K562 (cell line): ENCODE data around the gene PPP1CA. TPM values are rescaled to one million over a fixed set of nuclear protein-coding genes. Genes with fewer than 3 reads are reported as not detected.

Source experiments
- DNMT1 ChIP-seq: fragments of 450-650 bp; IDR thresholded peaks from 2 replicates; pipeline ENCODE4 v1.6.1; 2016; ENCODE audit warnings: antibody characterized with exemption, mild to moderate bottlenecking
- EP300 ChIP-seq: IDR thresholded peaks from 2 replicates; pipeline ENCODE4 v1.6.1; 2012; ENCODE audit warnings: low read length, improper control_type of control experiment
- HCFC1 ChIP-seq: IDR thresholded peaks from 2 replicates; pipeline ENCODE4 v1.6.1; 2012; ENCODE audit warnings: low read depth, low read length, improper control_type of control experiment
- MIER1 ChIP-seq: fragments of 450-650 bp; IDR thresholded peaks from 2 replicates; pipeline ENCODE4 v1.6.1; 2016; ENCODE audit warnings: antibody characterized with exemption, mild to moderate bottlenecking, low read depth
- NFRKB ChIP-seq: fragments of 450-650 bp; IDR thresholded peaks from 2 replicates; pipeline ENCODE4 v1.6.1; 2016; ENCODE audit warnings: low read depth
- PCBP2 ChIP-seq: fragments of 200-400 bp; formaldehyde crosslinking; IDR thresholded peaks from 2 replicates; pipeline ENCODE4 v1.6.1; 2018; ENCODE audit warnings: low read length, low read depth, mild to moderate bottlenecking, moderate library complexity; ENCODE audit not compliant: poor library complexity, severe bottlenecking
- POLR3A ChIP-seq: IDR thresholded peaks from 2 replicates; pipeline ENCODE4 v1.6.1; 2011; ENCODE audit warnings: borderline replicate concordance, mild to moderate bottlenecking, moderate library complexity; ENCODE audit not compliant: insufficient read length, insufficient read depth; ENCODE audit errors: extremely low read depth
- RBFOX2 ChIP-seq: fragments of 200-400 bp; formaldehyde crosslinking; IDR thresholded peaks from 2 replicates; pipeline ENCODE4 v1.6.1; 2017; ENCODE audit warnings: low read depth, mild to moderate bottlenecking, low read length, moderate library complexity
- SIN3A ChIP-seq, 2 experiments: fragments of 150-350 bp in 1 of 2; IDR thresholded peaks; 2 replicates each; pipeline ENCODE4 v1.6.1; 2011 to 2016; ENCODE audit warnings: borderline replicate concordance in 2 of 2, low read depth in 2 of 2, low read length in 2 of 2, mild to moderate bottlenecking in 2 of 2, moderate library complexity in 2 of 2; ENCODE audit not compliant: control insufficient read depth in 1 of 2
- SMARCB1 ChIP-seq: IDR thresholded peaks from 2 replicates; pipeline ENCODE4 v1.6.1; 2011; ENCODE audit warnings: improper control_type of control experiment, low read depth; ENCODE audit not compliant: insufficient read length
- YY1 ChIP-seq, 3 experiments: IDR thresholded peaks; 2 replicates each; pipeline ENCODE4 v1.6.1; 2011; ENCODE audit warnings: low read length in 2 of 3, mild to moderate bottlenecking in 2 of 3, moderate library complexity in 2 of 3, borderline replicate concordance in 1 of 3, control low read depth in 1 of 3, low read depth in 1 of 3; ENCODE audit not compliant: insufficient read depth in 3 of 3, insufficient replicate concordance in 2 of 3, control insufficient read depth in 1 of 3, insufficient read length in 1 of 3; ENCODE audit errors: extremely low read depth in 1 of 3
- ZFP36 ChIP-seq: fragments of 150-350 bp; IDR thresholded peaks from 2 replicates; pipeline ENCODE4 v1.6.1; 2018; ENCODE audit warnings: low read length, low read depth; ENCODE audit not compliant: partially characterized antibody
- ZNF134 ChIP-seq: fragments of 250-450 bp; sonication (Bioruptor Pico); conservative IDR thresholded peaks from 2 replicates; pipeline ENCODE4 v1.4.0; 2020
- ZNF197 ChIP-seq: fragments of 200-800 bp; sonication (Bioruptor generic); IDR thresholded peaks from 2 replicates; pipeline ENCODE4 v1.6.1; 2016; ENCODE audit warnings: low read depth, missing genetic modification characterization, missing compliant biosample characterization
- ZNF253 ChIP-seq: fragments of 250-450 bp; sonication (Bioruptor Pico); conservative IDR thresholded peaks from 2 replicates; pipeline ENCODE4 v1.6.1; 2021; ENCODE audit warnings: mild to moderate bottlenecking
- ZNF274 ChIP-seq: IDR thresholded peaks from 2 replicates; pipeline ENCODE4 v1.6.1; 2011; ENCODE audit warnings: low read depth, mild to moderate bottlenecking, low read length, moderate library complexity, borderline replicate concordance
- ZNF695 ChIP-seq: fragments of 450-650 bp; formaldehyde crosslinking; IDR thresholded peaks from 2 replicates; pipeline ENCODE4 v1.4.0; 2020; ENCODE audit warnings: mild to moderate bottlenecking, moderate library complexity
- polyA plus RNA-seq, 8 experiments: library from polyadenylated mRNA; depleted of rRNA in 4 of 8; stranded (reverse) in 5 of 8; unstranded in 3 of 8; fragments of >200 nt; fragmentation: Nextera tagmentation in 2 of 8; fragmentation: Illumina TruSeq in 1 of 8; extraction: Ambion mirVana in 2 of 8; extraction: Trizol in 1 of 8; gene quantifications; 2 replicates each; pipeline versions ENCODE4 v1.2.1 to v1.2.3, GENCODE V29; 2011 to 2014; ENCODE audit warnings: inconsistent platforms in 1 of 8, missing spikeins in 1 of 8
- total RNA-seq, 7 experiments: library from RNA; depleted of rRNA in 6 of 7; stranded (reverse); fragments of >200 nt in 6 of 7; fragmentation: Illumina TruSeq in 2 of 7; extraction: Trizol in 2 of 7; gene quantifications; 2 replicates each; pipeline versions ENCODE4 v1.2.1 to v1.2.3, GENCODE V29; 2011 to 2021; ENCODE audit warnings: low replicate concordance in 1 of 7
- TF ChIP-seq, protein P1 (sequence below): sonication (generic); formaldehyde crosslinking; IDR thresholded peaks from 2 replicates; pipeline ENCODE4 v1.5.0; 2020; ENCODE audit warnings: missing genetic modification reagents
- TF ChIP-seq, protein P2 (sequence below), 3 experiments: fragments of 200-800 bp in 1 of 3; sonication (Bioruptor generic) in 1 of 3; sonication (generic) in 1 of 3; formaldehyde crosslinking in 1 of 3; IDR thresholded peaks; 2 replicates each; pipeline versions ENCODE4 v1.6.1 to v1.8.0; 2016 to 2022; ENCODE audit warnings: mild to moderate bottlenecking in 2 of 3, missing compliant biosample characterization in 2 of 3, missing genetic modification characterization in 2 of 3, missing genetic modification reagents in 1 of 3
- TF ChIP-seq, protein P3 (sequence below): fragments of 450-650 bp; IDR thresholded peaks from 2 replicates; pipeline ENCODE4 v1.6.1; 2016; ENCODE audit warnings: antibody characterized with exemption

The PPP1CA gene
- total and polyA plus RNA-seq, 9 of the 15 experiments (the other 6 are each of a cell fraction or from before 2014, with no cell fraction given), result 18.2 to 242 (median 188) TPM

DNA sequence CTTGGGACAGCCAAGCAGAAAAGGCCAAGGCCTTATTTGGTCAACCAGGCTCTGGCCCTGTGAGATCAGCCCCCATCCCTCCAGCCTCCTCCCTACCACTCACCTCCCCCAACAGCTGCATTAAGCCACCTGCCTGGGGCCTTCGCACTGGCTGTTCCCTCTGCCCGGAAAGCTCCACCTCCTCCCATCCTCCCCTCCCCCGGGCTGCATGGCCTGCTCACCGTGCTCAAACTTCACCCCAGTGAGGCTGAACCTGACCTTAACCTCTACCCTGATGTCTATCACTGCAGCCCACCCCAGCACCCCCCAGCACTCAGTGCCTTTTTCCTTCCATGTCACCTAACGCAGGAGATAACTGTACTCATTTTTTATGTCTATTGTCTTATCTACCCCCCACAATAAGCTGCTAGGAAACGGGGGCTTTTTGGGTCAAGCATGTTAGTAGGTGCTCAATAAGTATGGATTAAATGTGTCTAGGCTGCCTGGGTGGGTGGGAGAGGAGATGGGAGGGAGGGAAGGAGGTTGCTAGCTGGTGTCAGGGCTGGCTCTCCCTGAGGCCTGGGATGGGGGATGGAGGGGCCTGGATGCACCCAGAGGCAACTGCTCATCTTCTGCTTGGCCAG, 34.9 kb upstream of the PPP1CA start (continued):
- peak in 2 of 3 experiments; percentile 39 to 50 for TF ChIP-seq YY1 (IDR thresholded peaks at IDR 0.05; ENCODE audit: borderline replicate concordance in 1 of 3, control insufficient read depth in 1 of 3, extremely low read depth in 1 of 3, insufficient read depth in 3 of 3, insufficient read length in 1 of 3, insufficient replicate concordance in 2 of 3, low read depth in 1 of 3, low read length in 2 of 3)
- no peak for TF ChIP-seq ZNF274
- TF ChIP-seq SIN3A (IDR thresholded peaks at IDR 0.05; ENCODE audit: borderline replicate concordance in 2 of 2, control insufficient read depth in 1 of 2, low read depth in 2 of 2, low read length in 2 of 2), result peak in 1 of 2 experiments; percentile 57; a peak in 1 of 4 replicates
- TF ChIP-seq, protein P1, sequence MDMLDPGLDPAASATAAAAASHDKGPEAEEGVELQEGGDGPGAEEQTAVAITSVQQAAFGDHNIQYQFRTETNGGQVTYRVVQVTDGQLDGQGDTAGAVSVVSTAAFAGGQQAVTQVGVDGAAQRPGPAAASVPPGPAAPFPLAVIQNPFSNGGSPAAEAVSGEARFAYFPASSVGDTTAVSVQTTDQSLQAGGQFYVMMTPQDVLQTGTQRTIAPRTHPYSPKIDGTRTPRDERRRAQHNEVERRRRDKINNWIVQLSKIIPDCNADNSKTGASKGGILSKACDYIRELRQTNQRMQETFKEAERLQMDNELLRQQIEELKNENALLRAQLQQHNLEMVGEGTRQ, result no peak
- TF ChIP-seq, protein P2, sequence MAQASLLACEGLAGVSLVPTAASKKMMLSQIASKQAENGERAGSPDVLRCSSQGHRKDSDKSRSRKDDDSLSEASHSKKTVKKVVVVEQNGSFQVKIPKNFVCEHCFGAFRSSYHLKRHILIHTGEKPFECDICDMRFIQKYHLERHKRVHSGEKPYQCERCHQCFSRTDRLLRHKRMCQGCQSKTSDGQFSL (CRISPR knock-in tag; IDR thresholded peaks at IDR 0.05), result peak; percentile 72
- TF ChIP-seq, protein P2 (tag; IDR thresholded peaks at IDR 0.05), result no peak
- TF ChIP-seq ZNF695, result no peak
- TF ChIP-seq ZNF134 (CRISPR knock-in tag), result no peak
- TF ChIP-seq EP300, result peak; percentile 39
- TF ChIP-seq NFRKB, result no peak
- no peak for TF ChIP-seq DNMT1
- no peak for TF ChIP-seq ZFP36
- TF ChIP-seq MIER1, result 0 out of 2 replicates have a peak, but pooled peaks have one; percentile 51
- TF ChIP-seq PCBP2, result no peak
- TF ChIP-seq, protein P3, sequence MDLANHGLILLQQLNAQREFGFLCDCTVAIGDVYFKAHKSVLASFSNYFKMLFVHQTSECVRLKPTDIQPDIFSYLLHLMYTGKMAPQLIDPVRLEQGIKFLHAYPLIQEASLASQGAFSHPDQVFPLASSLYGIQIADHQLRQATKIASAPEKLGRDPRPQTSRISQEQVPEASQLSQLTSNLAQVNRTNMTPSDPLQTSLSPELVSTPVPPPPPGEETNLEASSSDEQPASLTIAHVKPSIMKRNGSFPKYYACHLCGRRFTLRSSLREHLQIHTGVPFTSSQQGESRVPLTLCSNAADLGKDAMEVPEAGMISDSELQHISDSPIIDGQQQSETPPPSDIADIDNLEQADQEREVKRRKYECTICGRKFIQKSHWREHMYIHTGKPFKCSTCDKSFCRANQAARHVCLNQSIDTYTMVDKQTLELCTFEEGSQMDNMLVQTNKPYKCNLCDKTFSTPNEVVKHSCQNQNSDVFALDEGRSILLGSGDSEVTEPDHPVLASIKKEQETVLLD, result peak; percentile 76
- no peak for TF ChIP-seq POLR3A
- TF ChIP-seq HCFC1, result no peak
- no peak for TF ChIP-seq ZNF197 (CRISPR knock-in tag)
- TF ChIP-seq SMARCB1, result no peak
- TF ChIP-seq RBFOX2, result no peak
- no peak for TF ChIP-seq ZNF253
